CD8-positive, alpha-beta memory T cell (primary cell): ENCODE data around the gene C1QTNF1. TPM values are rescaled to one million over a fixed set of nuclear protein-coding genes. Genes with fewer than 3 reads are reported as not detected.
A peak's percentile ranks its signal among the peaks of the same experiment; 100 is the strongest.

Experiments used
- CTCF ChIA-PET: fragments of 350-600 bp; sonication (Branson Sonifier 250); formaldehyde crosslinking; loops from one replicate; lab custom pipeline; 2021; ENCODE audit warnings: antibody characterized with exemption; lab: Charles Lee
- POLR2A ChIA-PET: fragments of 350-600 bp; sonication (Branson Sonifier 250); formaldehyde crosslinking; loops from one replicate; lab custom pipeline; 2021; ENCODE audit warnings: antibody characterized with exemption; lab: Charles Lee
- DNase-seq, 5 donors: peaks; one replicate each; pipeline versions ENCODE4 v3.0.0 to v3.0.0-alpha.2; 2020 to 2022; ENCODE audit warnings: mixed read lengths in 1 of 5
- H3K27ac ChIP-seq: one replicate; pipeline ENCODE4 v1.7.0; 2013; ENCODE audit warnings: low read depth, mild to moderate bottlenecking, low read length, moderate library complexity
- H3K27me3 ChIP-seq: 2 replicates; pipeline ENCODE4 v1.7.0; 2013; ENCODE audit warnings: low read length, mild to moderate bottlenecking; ENCODE audit not compliant: insufficient read depth, poor library complexity, severe bottlenecking
- H3K36me3 ChIP-seq: 2 replicates; pipeline ENCODE4 v1.7.0; 2013; ENCODE audit warnings: mild to moderate bottlenecking, low read length, moderate library complexity; ENCODE audit not compliant: insufficient read depth
- H3K4me1 ChIP-seq: 2 replicates; pipeline ENCODE4 v1.7.0; 2013; ENCODE audit warnings: mild to moderate bottlenecking, low read length, moderate library complexity; ENCODE audit not compliant: insufficient read depth
- H3K4me3 ChIP-seq: 2 replicates; pipeline ENCODE4 v1.7.0; 2013; ENCODE audit warnings: mild to moderate bottlenecking, low read length
- H3K9me3 ChIP-seq: 2 replicates; pipeline ENCODE4 v1.7.0; 2013; ENCODE audit warnings: mild to moderate bottlenecking, low read length
- H3K27ac Mint-ChIP-seq, 8 donors: one replicate each; pipeline ENCODE4 v1.8.0; 2020 to 2021; ENCODE audit warnings: mixed read lengths in 8 of 8, mild to moderate bottlenecking in 6 of 8, inconsistent platforms in 3 of 8, moderate library complexity in 3 of 8
- H3K27me3 Mint-ChIP-seq, 2 donors: one replicate each; pipeline ENCODE4 v1.8.0; 2020 to 2021; ENCODE audit warnings: mixed read lengths in 2 of 2, mild to moderate bottlenecking in 1 of 2, moderate library complexity in 1 of 2
- H3K36me3 Mint-ChIP-seq, 3 donors: one replicate each; pipeline ENCODE4 v1.8.0; 2020 to 2021; ENCODE audit warnings: mixed read lengths in 3 of 3, inconsistent platforms in 1 of 3, mild to moderate bottlenecking in 1 of 3
- H3K4me1 Mint-ChIP-seq, 3 donors: one replicate each; pipeline ENCODE4 v1.8.0; 2020 to 2021; ENCODE audit warnings: mixed read lengths in 3 of 3, inconsistent platforms in 1 of 3, mild to moderate bottlenecking in 1 of 3
- H3K4me3 Mint-ChIP-seq, 7 donors: one replicate each; pipeline ENCODE4 v1.8.0; 2020 to 2021; ENCODE audit warnings: mixed read lengths in 7 of 7, mild to moderate bottlenecking in 6 of 7, moderate library complexity in 4 of 7, inconsistent platforms in 2 of 7
- H3K9me3 Mint-ChIP-seq, 5 donors: one replicate each; pipeline ENCODE4 v1.8.0; 2020 to 2022; ENCODE audit warnings: mixed read lengths in 5 of 5, mild to moderate bottlenecking in 3 of 5, moderate library complexity in 2 of 5, inconsistent platforms in 1 of 5
- polyA plus RNA-seq: library from polyadenylated mRNA; unstranded; fragments of 300-500 nt; fragmentation: Illumina TruSeq; gene quantifications from one replicate; pipeline ENCODE4 v1.2.3, GENCODE V29; 2021
- total RNA-seq, 2 experiments: library from RNA; stranded (reverse); gene quantifications; one replicate each; pipeline ENCODE4 v1.2.3, GENCODE V29; 2021

The C1QTNF1 gene
- total and polyA plus RNA-seq, 3 experiments from 2014 or later, result 0.22 TPM; not detected in 2

DNA sequence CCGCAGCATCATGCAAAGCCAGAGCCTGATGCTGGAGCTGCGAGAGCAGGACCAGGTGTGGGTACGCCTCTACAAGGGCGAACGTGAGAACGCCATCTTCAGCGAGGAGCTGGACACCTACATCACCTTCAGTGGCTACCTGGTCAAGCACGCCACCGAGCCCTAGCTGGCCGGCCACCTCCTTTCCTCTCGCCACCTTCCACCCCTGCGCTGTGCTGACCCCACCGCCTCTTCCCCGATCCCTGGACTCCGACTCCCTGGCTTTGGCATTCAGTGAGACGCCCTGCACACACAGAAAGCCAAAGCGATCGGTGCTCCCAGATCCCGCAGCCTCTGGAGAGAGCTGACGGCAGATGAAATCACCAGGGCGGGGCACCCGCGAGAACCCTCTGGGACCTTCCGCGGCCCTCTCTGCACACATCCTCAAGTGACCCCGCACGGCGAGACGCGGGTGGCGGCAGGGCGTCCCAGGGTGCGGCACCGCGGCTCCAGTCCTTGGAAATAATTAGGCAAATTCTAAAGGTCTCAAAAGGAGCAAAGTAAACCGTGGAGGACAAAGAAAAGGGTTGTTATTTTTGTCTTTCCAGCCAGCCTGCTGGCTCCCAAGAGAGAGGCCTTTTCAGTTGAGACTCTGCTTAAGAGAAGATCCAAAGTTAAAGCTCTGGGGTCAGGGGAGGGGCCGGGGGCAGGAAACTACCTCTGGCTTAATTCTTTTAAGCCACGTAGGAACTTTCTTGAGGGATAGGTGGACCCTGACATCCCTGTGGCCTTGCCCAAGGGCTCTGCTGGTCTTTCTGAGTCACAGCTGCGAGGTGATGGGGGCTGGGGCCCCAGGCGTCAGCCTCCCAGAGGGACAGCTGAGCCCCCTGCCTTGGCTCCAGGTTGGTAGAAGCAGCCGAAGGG is 24.2 kb downstream of the C1QTNF1 start:
- peaks cover 2 to 5% (median 4%) of the 10 kb centered on the region in 3 donors for H3K4me1 Mint-ChIP-seq
- no peak overlapping the region for H3K27ac Mint-ChIP-seq
- H3K27ac ChIP-seq, result no peak overlapping the region
- no peaks in the 10 kb centered on the region for H3K36me3 ChIP-seq
- H3K4me3 Mint-ChIP-seq, result no peak overlapping the region
- no peak overlapping the region for H3K4me3 ChIP-seq
- H3K4me1 ChIP-seq, result no peaks in the 10 kb centered on the region
- H3K27me3 Mint-ChIP-seq, result peaks cover 22 to 29% of the 10 kb centered on the region in 2 donors
- H3K9me3 ChIP-seq, result no peaks in the 10 kb centered on the region
- H3K36me3 Mint-ChIP-seq, result peaks cover 0 to 2% (median 0%) of the 10 kb centered on the region in 3 donors
- no peaks in the 10 kb centered on the region for H3K27me3 ChIP-seq
- DNase-seq, result no peak
- ChIA-PET POLR2A (no interaction called here), CTCF (no interaction called here)
- H3K9me3 Mint-ChIP-seq, result peaks cover 0 to 1% (median 0%) of the 10 kb centered on the region in 5 donors

DNA sequence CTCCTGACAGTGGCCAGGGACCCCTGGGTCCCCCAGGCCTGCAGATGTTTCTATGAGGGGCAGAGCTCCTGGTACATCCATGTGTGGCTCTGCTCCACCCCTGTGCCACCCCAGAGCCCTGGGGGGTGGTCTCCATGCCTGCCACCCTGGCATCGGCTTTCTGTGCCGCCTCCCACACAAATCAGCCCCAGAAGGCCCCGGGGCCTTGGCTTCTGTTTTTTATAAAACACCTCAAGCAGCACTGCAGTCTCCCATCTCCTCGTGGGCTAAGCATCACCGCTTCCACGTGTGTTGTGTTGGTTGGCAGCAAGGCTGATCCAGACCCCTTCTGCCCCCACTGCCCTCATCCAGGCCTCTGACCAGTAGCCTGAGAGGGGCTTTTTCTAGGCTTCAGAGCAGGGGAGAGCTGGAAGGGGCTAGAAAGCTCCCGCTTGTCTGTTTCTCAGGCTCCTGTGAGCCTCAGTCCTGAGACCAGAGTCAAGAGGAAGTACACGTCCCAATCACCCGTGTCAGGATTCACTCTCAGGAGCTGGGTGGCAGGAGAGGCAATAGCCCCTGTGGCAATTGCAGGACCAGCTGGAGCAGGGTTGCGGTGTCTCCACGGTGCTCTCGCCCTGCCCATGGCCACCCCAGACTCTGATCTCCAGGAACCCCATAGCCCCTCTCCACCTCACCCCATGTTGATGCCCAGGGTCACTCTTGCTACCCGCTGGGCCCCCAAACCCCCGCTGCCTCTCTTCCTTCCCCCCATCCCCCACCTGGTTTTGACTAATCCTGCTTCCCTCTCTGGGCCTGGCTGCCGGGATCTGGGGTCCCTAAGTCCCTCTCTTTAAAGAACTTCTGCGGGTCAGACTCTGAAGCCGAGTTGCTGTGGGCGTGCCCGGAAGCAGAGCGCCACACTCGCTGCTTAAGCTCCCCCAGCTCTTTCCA is 25.1 kb downstream of the C1QTNF1 start:
- Mint-ChIP-seq H3K27me3 (peaks cover 25 to 26% of the 10 kb centered on the region in 2 donors), H3K36me3 (peaks cover 0 to 8% (median 0%) of the 10 kb centered on the region in 3 donors), H3K27ac (peak overlapping the region in 1 of 8 donors; percentile 68), H3K9me3 (peaks cover 0 to 9% (median 3%) of the 10 kb centered on the region in 5 donors), H3K4me1 (peaks cover 2 to 5% (median 4%) of the 10 kb centered on the region in 3 donors), H3K4me3 (no peak overlapping the region)
- H3K4me3 ChIP-seq, result no peak overlapping the region
- no peaks in the 10 kb centered on the region for H3K27me3 ChIP-seq
- H3K27ac ChIP-seq, result no peak overlapping the region
- H3K36me3 ChIP-seq, result no peaks in the 10 kb centered on the region
- H3K9me3 ChIP-seq, result no peaks in the 10 kb centered on the region
- CTCF ChIA-PET, result interaction anchor here (1.2 kb wide), 1 partner anchor 352 kb away, joined by 3 read pairs; no protein-coding TSS in a partner anchor
- H3K4me1 ChIP-seq, result no peaks in the 10 kb centered on the region
- POLR2A ChIA-PET, result no interaction called here
- DNase-seq, result no peak

DNA sequence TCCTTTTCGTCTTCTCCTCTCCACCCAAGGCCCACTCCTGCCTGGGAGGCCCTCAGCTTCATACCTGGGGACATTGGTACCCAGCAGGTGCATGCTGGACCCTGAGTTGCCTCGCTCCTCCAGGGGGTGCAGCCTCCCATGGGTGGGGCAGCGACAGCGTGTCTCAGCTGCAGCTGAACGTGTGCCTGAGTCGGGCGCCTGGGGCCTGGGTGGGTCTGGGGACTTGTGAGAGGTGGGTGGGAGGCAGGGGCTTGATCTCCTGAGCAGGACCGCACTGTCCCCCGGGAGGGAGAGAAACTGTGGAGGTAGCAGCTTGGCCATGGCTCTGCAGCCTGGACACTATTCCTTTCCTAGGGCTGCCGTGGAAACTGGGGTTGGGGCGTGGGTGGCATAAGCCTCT is 25.9 kb downstream of the C1QTNF1 start:
- ChIA-PET POLR2A (no interaction called here), CTCF (interaction anchor here (1.2 kb wide), 1 partner anchor 351 kb away, joined by 3 read pairs; no protein-coding TSS in a partner anchor)
- Mint-ChIP-seq H3K9me3 (peaks cover 0 to 13% (median 7%) of the 10 kb centered on the region in 5 donors), H3K27me3 (peaks cover 21 to 30% of the 10 kb centered on the region in 2 donors), H3K36me3 (peaks cover 0 to 11% (median 0%) of the 10 kb centered on the region in 3 donors), H3K4me1 (peaks cover 2 to 5% (median 4%) of the 10 kb centered on the region in 3 donors), H3K27ac (peak overlapping the region in 1 of 8 donors; percentile 74), H3K4me3 (no peak overlapping the region)
- H3K9me3 ChIP-seq, result no peaks in the 10 kb centered on the region
- H3K4me3 ChIP-seq, result no peak overlapping the region
- DNase-seq, result no peak
- H3K36me3 ChIP-seq, result no peaks in the 10 kb centered on the region
- no peaks in the 10 kb centered on the region for H3K4me1 ChIP-seq
- H3K27ac ChIP-seq, result no peak overlapping the region
- no peaks in the 10 kb centered on the region for H3K27me3 ChIP-seq

DNA sequence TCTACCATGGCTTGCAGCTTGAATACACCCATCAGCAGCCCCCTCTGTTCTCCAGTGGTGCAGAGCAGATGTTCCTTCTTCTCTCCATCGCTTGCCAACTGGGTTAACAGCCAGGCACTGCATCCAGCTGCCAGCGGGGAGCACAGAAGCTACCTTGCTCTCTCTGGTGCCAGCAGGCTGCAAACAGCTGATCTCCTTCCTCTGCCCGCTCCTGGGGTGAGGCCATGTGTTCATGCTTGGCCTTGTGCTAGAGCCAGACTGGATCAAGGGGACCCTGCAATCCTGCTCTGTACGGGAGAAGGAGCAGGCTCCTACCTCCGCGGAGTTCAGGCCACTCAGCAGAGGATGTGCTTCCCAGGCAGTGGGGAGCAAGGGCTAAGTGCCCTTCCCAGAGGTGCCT is 26.6 kb downstream of the C1QTNF1 start:
- peaks cover 0 to 12% (median 0%) of the 10 kb centered on the region in 3 donors for H3K36me3 Mint-ChIP-seq
- no peak overlapping the region for H3K27ac ChIP-seq
- no peaks in the 10 kb centered on the region for H3K9me3 ChIP-seq
- POLR2A ChIA-PET, result no interaction called here
- H3K4me3 Mint-ChIP-seq, result no peak overlapping the region
- CTCF ChIA-PET, result interaction anchor here (1.2 kb wide), 1 partner anchor 350 kb away, joined by 3 read pairs; no protein-coding TSS in a partner anchor
- no peak overlapping the region for H3K4me3 ChIP-seq
- H3K4me1 Mint-ChIP-seq, result peaks cover 2 to 5% (median 4%) of the 10 kb centered on the region in 3 donors
- H3K27ac Mint-ChIP-seq, result no peak overlapping the region
- no peaks in the 10 kb centered on the region for H3K36me3 ChIP-seq
- no peaks in the 10 kb centered on the region for H3K27me3 ChIP-seq
- H3K9me3 Mint-ChIP-seq, result peaks cover 0 to 13% (median 8%) of the 10 kb centered on the region in 5 donors
- H3K4me1 ChIP-seq, result no peaks in the 10 kb centered on the region
- H3K27me3 Mint-ChIP-seq, result peaks cover 14 to 30% of the 10 kb centered on the region in 2 donors
- no peak for DNase-seq

- Histone ChIP-seq H3K36me3 (no peaks in the 10 kb centered on the region), H3K4me1 (no peaks in the 10 kb centered on the region), H3K27ac (no peak overlapping the region), H3K27me3 (no peaks in the 10 kb centered on the region), H3K4me3 (no peak overlapping the region), H3K9me3 (no peaks in the 10 kb centered on the region)
- Mint-ChIP-seq H3K9me3 (peaks cover 0 to 13% (median 8%) of the 10 kb centered on the region in 5 donors), H3K27ac (no peak overlapping the region), H3K4me1 (no peaks in the 10 kb centered on the region), H3K4me3 (no peak overlapping the region), H3K27me3 (peaks cover 17 to 25% of the 10 kb centered on the region in 2 donors), H3K36me3 (peaks cover 0 to 12% (median 0%) of the 10 kb centered on the region in 3 donors)
- ChIA-PET POLR2A (no interaction called here), CTCF (no interaction called here)
- DNase-seq, result no peak
Measured at GRCh38 chr17:79051306-79051705, 27.3 kb downstream of the C1QTNF1 start.

DNA sequence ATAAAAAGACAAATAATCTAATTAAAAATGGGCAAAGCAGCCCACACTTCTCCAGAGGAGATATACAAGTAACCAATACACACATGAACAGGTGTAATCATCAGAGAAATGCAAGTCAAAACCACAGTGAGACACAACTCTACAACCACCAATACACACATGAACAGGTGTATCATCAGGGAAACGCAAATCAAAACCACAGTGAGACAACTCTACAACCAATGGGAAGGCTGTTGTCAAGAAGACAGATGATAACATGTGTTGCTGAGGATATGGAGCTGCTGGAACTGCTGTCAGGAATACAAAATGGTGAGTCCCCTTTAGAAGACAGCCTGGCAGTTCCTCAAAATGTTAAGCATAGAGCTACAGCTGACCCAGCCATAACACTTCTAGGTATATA is 28.2 kb downstream of the C1QTNF1 start:
- Histone ChIP-seq H3K36me3 (no peaks in the 10 kb centered on the region), H3K4me1 (no peaks in the 10 kb centered on the region), H3K27me3 (no peaks in the 10 kb centered on the region), H3K4me3 (no peak overlapping the region), H3K9me3 (no peaks in the 10 kb centered on the region), H3K27ac (no peak overlapping the region)
- no peak overlapping the region for H3K4me3 Mint-ChIP-seq
- H3K27ac Mint-ChIP-seq, result no peak overlapping the region
- peaks cover 0 to 13% (median 8%) of the 10 kb centered on the region in 5 donors for H3K9me3 Mint-ChIP-seq
- CTCF ChIA-PET, result no interaction called here
- H3K27me3 Mint-ChIP-seq, result peaks cover 15 to 25% of the 10 kb centered on the region in 2 donors
- POLR2A ChIA-PET, result no interaction called here
- peaks cover 0 to 12% (median 0%) of the 10 kb centered on the region in 3 donors for H3K36me3 Mint-ChIP-seq
- no peak for DNase-seq
- no peaks in the 10 kb centered on the region for H3K4me1 Mint-ChIP-seq

DNA sequence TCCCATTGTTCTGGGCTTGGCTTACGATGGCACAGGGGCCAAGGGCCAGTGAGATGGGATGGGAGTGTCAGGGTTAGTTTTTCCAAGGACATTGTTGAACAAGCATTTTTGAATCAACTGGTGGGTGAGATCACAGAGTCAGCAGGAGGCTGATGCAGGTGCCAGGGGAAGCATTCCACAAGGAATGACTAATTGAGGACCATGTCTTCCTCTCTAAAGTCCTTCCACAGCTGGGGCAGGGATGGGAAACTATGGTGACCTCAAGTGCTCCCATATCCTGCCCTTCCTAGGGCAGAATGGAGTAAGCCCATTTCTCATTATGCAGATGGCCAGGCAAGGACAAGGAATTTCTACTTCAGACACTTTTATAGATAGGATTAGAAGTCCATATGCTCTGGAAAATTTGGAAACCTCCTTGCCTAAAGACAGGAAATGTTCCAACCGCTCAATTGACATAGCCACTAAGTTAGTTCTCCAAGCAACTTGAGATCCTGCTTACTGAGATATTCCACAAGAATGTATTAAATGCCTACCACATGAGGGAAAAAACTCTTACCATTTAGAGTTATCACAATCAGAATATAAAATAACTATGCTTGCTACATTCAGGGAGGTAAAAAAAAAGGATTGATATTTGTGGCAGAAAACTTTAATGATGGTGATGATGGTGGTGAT is 29.4 kb downstream of the C1QTNF1 start:
- ChIA-PET POLR2A (no interaction called here), CTCF (no interaction called here)
- Mint-ChIP-seq H3K9me3 (peaks cover 0 to 13% (median 8%) of the 10 kb centered on the region in 5 donors), H3K4me1 (no peaks in the 10 kb centered on the region), H3K27ac (no peak overlapping the region), H3K4me3 (no peak overlapping the region), H3K36me3 (peaks cover 0 to 18% (median 0%) of the 10 kb centered on the region in 3 donors), H3K27me3 (peaks cover 21 to 31% of the 10 kb centered on the region in 2 donors)
- no peak for DNase-seq
- H3K27me3 ChIP-seq, result no peaks in the 10 kb centered on the region
- H3K36me3 ChIP-seq, result no peaks in the 10 kb centered on the region
- no peak overlapping the region for H3K4me3 ChIP-seq
- H3K9me3 ChIP-seq, result no peaks in the 10 kb centered on the region
- no peaks in the 10 kb centered on the region for H3K4me1 ChIP-seq
- no peak overlapping the region for H3K27ac ChIP-seq
